H54 (cell line): ENCODE results near the gene SUPT3H.

ENCODE experiments used
- DNase-seq: peaks from one replicate; pipeline ENCODE4 v3.0.0; 2011; ENCODE audit warnings: low spot score, mixed read lengths; ENCODE audit not compliant: insufficient read length
- FAIRE-seq: peaks from 3 replicates; lab custom pipeline; 2011; peaks lifted over from hg19 to GRCh38; lab: Jason Lieb, UNC
- POLR2A ChIP-seq: IDR thresholded peaks from 2 replicates; pipeline ENCODE4 v1.6.1; 2011; ENCODE audit warnings: low read depth, mild to moderate bottlenecking, low read length

SUPT3H gene

DNA sequence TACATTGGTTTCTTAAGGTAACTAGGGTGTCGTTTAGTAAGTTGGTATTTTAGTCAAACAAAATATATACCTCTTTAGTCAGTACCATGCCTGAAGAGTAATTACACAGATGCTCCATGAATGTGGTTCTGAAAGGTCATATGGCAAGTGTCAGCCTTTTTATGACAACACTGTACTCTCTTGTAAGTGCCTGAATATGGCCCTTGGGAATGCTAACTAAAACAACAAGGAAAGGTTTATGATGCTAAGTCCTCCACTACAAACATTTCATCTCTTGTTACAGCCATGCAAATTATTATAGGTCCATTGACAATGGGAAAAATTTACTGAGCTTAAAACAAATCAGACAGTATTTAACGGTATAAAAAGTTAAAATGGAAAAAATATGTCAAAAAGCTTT is 39.0 kb upstream of the SUPT3H start:
- TF ChIP-seq POLR2A = no peak
- DNase-seq (no peak), FAIRE-seq (peak; percentile 11)

DNA sequence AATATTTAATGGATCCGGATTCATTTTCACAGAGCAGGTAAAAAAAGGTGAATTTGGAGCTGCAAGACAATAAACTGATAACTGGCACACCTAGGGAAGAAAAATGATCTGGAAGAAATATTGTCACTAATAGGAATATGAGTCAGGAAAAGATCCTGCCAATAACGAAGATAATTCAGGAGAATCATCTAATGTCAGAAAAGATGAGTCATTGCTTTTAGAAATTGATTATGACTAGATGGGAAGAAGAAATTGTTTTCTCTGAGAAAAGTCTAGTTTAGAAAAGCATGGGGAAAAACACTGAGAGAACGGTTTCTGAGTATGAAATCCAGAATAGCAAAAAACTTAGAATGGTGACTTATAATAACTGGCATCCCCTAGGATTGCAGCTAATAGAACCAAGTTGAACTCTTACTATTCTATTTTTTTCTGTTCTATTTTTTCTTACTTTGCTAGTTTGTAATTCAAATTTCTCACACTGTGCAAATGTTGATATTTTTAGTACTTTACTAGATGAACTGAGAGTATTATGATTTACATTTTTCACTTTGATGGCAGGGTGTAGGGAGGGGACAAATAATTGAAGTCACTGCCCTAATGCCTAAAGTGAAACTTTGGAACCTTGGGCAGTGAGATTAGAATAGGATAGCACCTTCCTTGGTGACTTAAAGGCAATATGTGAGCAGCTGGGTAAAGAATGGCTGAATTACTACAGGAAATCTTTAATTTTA is 38.2 kb upstream of the SUPT3H start:
- no peak for DNase-seq
- TF ChIP-seq POLR2A = no peak
- FAIRE-seq = no peak

DNA sequence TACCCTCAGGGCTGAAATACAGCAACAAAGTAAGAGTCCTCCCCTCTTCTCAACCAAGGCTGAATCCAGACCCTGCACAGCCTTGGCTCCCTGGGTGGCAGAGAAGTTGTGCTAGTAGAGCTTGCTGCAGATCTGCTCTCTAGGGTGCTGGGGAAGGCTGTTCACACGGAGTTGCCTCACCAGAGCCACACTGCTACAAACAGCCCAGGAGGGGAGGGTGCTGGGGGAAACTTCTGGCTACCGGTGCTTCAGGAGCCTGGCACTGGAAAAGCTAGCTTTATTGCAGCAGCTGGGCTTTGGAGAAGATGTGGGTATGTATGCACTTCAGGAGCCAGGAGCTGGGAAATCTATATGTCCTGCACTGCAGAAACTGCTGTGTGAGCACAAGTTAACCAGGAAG is 37.6 kb upstream of the SUPT3H start:
- FAIRE-seq (peak; percentile 41), DNase-seq (no peak)
- TF ChIP-seq POLR2A = no peak

DNA sequence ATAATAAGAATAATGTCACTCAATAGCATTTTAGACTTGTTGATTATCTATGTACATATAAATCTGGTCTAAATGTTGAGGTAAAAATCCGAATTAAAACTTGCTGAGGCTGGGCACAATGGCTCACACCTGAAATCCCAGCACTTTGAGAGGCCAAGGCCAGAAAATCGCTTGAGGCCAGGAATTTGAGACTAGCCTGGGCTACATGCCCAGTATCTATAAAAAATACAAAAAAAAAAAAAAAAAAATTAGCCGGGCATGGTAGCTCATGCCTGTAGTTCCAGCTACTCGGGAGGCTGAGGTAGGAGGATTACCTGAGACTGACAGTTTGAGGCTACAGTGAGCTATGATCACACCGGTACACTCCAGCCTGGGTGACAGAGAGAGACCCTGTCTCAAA is 34.2 kb upstream of the SUPT3H start:
- no peak for DNase-seq
- no peak for TF ChIP-seq POLR2A
- no peak for FAIRE-seq

DNA sequence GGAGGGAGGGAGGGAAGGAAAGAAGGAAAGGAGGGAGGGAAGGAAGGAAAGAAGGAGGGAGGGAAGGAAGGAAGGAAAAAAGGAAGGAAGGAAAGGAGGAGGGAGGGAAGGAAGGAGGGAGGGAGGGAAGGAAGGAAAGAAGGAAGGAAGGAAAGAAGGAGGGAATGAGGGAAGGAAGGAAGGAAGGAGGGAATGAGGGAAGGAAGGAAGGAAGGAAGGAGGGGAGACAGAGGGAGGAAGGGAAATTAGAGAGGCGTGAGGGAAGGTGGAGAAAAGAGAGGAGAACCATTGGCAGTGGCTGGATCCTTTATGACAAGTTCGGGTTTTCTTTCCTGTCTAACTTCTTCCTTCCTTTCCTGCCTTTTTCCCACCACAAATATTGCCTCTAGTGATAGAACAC is 22.3 kb upstream of the SUPT3H start:
- no peak for FAIRE-seq
- no peak for TF ChIP-seq POLR2A
- DNase-seq = no peak

DNA sequence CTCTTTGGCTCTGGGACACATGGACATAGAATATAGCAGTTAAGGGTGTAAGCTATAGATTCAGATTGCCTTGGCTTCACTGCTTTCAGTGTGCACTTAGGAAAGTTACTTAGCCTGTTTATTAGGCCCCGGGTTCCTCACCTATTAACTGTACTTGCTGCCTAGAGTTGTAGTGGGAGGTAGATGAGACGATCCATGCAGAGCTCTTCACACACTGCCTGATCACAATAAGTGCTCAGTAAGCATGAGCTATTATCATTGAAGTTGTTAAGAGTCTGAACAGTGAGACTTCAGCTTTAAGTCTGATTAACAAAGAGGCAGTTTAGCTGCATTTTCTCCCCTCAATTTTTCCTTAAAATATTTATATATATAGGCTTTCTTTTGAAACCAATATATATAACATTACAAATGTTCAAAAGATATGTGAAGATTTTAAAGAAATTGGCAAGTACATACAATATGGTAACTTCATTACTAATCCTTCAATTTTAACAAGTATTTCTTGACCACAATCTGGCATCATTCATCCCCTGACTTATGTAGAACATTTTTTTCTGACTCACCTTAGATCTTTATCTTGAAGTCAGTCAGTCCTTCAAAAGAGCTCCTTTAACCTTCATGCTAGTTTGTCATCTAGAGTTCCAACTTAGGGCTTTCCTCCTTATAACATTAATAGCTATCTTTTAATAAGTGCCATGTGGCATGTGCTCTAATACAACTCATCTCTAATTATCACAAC is 20.5 kb upstream of the SUPT3H start:
- TF ChIP-seq POLR2A = no peak
- DNase-seq (no peak), FAIRE-seq (peak; percentile 68)

DNA sequence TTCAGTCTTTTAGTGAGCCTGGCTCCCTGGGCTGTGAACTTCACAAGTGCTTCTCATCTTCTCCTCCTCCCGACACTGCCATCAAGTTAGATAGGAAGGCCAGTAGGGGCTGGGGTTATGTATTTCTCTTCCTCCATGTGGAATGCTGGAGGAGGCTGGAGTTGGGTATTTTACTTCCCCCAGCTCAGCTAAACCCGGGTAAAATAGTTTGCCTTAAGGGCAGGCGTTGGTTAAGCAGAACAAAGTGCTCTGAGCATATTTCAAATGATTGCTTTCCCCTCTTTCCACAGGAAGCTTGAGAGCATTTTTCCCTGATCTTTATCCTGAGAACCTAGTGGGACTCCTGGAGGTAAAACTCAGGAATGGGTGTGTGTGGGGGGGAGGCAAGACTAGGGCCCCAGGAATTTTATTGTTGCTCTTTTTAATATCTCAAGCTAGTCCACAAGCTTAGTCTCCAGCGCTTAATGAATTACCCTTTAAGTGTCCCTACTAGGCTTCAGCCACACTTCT is 16.9 kb upstream of the SUPT3H start:
- DNase-seq (no peak), FAIRE-seq (no peak)
- TF ChIP-seq POLR2A = no peak

DNA sequence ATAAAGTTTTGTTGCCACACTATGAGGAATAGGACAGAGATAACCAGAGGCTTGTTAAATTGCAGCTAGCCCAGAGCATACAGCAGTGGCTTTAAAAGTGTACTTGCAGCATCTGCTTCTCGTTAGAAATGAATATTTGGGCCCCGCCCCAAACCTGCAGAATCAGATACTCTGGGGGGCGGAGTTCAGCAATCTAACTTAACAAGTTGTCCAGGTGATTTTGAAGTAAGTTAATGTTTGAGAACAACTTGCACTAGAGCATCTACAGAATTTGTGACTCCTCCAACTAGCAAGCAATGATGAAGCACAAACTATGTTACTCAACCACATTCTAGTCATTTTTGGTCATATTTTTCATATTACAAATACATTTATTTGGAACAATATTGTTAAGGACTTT is 10.6 kb upstream of the SUPT3H start:
- DNase-seq = no peak
- TF ChIP-seq POLR2A = no peak
- FAIRE-seq = no peak

DNA sequence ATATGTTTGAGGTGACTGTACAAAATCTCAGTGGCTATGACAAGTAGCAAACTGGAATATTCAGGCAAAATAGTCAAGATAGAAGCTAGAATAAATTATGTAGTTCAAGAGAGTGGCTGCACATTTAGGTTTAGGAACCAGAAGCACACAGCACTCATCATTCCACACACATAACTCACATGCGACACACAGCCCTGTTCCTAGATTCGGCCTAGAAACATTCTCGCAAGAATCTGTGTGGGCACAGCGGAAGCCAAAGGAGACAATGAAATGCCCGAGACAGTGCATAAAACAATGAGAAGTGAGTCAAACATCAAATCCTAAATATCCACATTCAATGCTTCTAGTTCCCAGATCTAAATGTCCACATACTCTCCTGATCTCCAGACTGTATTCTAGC is 9.5 kb upstream of the SUPT3H start:
- DNase-seq (no peak), FAIRE-seq (peak; percentile 81)
- TF ChIP-seq POLR2A = no peak

DNA sequence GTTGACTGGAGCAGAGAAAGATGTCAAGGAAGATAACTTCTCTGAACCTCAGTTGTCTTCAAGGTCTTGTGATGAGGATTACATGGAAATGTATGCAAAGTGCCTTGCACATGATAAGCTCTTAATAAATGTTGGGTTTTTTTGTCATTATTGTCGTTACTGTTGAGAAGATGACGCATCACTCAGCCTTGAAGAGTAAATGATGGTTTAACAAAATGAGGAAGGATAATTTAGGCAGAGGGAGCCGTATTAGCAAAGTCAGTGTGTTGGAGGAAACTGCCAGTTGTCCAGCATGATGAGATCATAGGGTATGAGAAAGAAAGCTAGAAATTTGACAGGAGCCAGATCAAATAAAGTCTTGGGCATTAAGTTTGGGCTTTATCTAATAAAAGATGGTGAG is 8.8 kb upstream of the SUPT3H start:
- no peak for DNase-seq
- FAIRE-seq = no peak
- TF ChIP-seq POLR2A = no peak

DNA sequence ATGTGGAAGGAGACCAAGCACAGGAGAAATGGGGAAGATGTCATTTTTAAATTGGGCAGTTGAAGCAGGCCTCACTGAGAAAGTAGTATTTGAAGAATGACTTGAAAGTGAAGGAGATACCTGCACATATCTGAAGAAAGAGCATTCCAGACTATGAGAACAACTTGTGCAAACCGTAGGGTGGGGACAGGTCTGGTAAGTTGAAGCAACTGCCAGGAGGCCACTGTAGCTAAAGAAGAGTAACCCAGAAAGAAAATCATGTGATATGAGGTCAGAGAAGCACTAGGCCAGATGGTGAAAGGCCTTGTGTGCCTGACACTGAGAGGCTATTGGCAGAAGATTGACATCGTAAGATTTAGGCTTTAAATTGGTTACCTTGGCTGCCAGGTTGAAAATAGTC is 4.7 kb upstream of the SUPT3H start:
- TF ChIP-seq POLR2A = no peak
- DNase-seq (no peak), FAIRE-seq (no peak)

DNA sequence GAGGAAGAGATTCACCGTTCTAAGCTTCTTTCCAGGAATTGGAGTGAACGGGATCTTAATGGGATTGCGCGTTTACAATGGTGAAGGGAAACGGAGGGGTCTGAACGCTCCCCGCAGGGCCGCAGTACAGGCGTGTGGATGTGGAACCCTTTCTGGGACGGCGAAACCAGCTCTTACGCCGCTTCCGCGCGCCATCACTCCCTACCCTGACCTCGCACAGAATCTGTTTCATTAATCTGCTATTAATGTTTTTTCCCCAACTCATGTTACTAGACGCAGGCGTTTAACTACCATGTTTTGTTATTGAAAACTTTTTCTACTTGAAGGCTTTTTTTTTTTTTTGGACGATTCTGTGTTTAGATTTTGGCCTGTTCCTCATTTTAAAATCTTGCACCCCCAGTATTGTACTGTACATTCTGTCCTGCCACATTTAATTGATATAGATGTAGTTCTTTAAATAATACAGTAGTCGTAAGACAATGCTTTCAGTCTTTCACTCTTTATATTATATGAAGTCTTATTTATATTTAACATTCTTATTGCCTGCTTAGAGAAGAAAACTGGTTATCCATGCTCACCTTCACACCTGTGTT is 696 bp upstream of the SUPT3H start:
- TF ChIP-seq POLR2A = no peak
- DNase-seq (peak; percentile 32), FAIRE-seq (peak; percentile 38)

DNA sequence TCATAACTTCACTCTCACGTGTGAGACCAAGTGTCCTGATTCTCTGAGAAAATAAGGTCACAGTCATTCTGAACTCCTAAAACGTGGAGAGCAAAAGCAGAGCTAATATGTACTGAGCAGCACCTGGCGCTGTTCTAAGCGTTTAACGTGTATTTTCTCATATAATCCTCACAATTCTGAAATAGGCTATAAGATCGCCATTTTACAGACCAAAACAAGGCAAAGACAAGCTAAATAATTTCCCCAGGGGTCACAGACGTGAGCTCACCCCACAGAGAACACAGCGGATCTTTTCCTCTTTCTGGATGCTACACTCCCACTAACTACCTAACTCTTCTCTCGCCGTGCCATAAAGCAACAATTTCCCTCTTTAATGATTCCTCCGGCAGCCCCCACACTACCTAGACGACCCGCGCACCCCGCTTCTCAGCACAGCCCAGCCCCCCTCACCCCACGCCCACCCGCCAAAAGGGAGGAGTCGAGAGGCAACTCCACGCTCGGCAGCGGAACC is 636 bp downstream of the SUPT3H start:
- DNase-seq (no peak), FAIRE-seq (no peak)
- TF ChIP-seq POLR2A = no peak
